ENCODE measurements around the gene KRTAP19-8. TPM values are rescaled to one million over a fixed set of nuclear protein-coding genes. Genes with fewer than 3 reads are reported as not detected.

The KRTAP19-8 gene
- total and polyA plus RNA-seq, 9 donors, result not detected

- Histone ChIP-seq H3K27me3 (no peaks in the 10 kb centered on the region), H3K4me1 (ENCODE audit: insufficient read depth) (no peaks in the 10 kb centered on the region), H3K27ac (no peak overlapping the region), H3K9me3 (no peaks in the 10 kb centered on the region), H3K4me3 (no peak overlapping the region), H3K36me3 (no peaks in the 10 kb centered on the region)
- 79 to 81% (median 79%) methylated on average over 3 of the region's 3 CpGs for WGBS, 3 donors
- intact Hi-C loops (cut with DNase I), result no loop called here
- DNase-seq, result no peak
- TF ChIP-seq CTCF (IDR thresholded peaks at IDR 0.05) (no peak), POLR2A (IDR thresholded peaks at IDR 0.05) (no peak), EP300 (IDR thresholded peaks at IDR 0.05) (no peak)
Measured at GRCh38 chr21:31050577-31051157, 12.4 kb upstream of the KRTAP19-8 start.

- Histone ChIP-seq H3K27me3 (no peaks in the 10 kb centered on the region), H3K4me1 (ENCODE audit: insufficient read depth) (no peaks in the 10 kb centered on the region), H3K36me3 (no peaks in the 10 kb centered on the region), H3K9me3 (no peaks in the 10 kb centered on the region), H3K27ac (no peak overlapping the region), H3K4me3 (no peak overlapping the region)
- intact Hi-C loops (cut with DNase I), result no loop called here
- DNase-seq, result no peak
- no peak for TF ChIP-seq EP300 (IDR thresholded peaks at IDR 0.05)
- TF ChIP-seq CTCF (IDR thresholded peaks at IDR 0.05), result no peak
- TF ChIP-seq POLR2A (IDR thresholded peaks at IDR 0.05), result no peak
- 24 to 57% (median 25%) methylated on average over 3 of the region's 3 CpGs for WGBS, 3 donors
Measured at GRCh38 chr21:31045841-31046240, 7.6 kb upstream of the KRTAP19-8 start.

GRCh38 chr21:31043471-31043870, 5.2 kb upstream of the KRTAP19-8 start:
- H3K4me3 ChIP-seq, result no peak overlapping the region
- intact Hi-C loops (cut with DNase I), result no loop called here
- no peak overlapping the region for H3K27ac ChIP-seq
- H3K9me3 ChIP-seq, result no peaks in the 10 kb centered on the region
- no peaks in the 10 kb centered on the region for H3K36me3 ChIP-seq
- DNase-seq, result no peak
- 37 to 49% (median 37%) methylated on average over 5 of the region's 5 CpGs for WGBS, 3 donors
- H3K27me3 ChIP-seq, result no peaks in the 10 kb centered on the region
- no peak for TF ChIP-seq POLR2A (IDR thresholded peaks at IDR 0.05)
- no peak for TF ChIP-seq EP300 (IDR thresholded peaks at IDR 0.05)
- no peak for TF ChIP-seq CTCF (IDR thresholded peaks at IDR 0.05)
- H3K4me1 ChIP-seq (ENCODE audit: insufficient read depth), result no peaks in the 10 kb centered on the region

GRCh38 chr21:31042080-31042464, 3.8 kb upstream of the KRTAP19-8 start:
- TF ChIP-seq EP300 (IDR thresholded peaks at IDR 0.05) (no peak), CTCF (IDR thresholded peaks at IDR 0.05) (no peak), POLR2A (IDR thresholded peaks at IDR 0.05) (no peak)
- H3K27me3 ChIP-seq, result no peaks in the 10 kb centered on the region
- H3K36me3 ChIP-seq, result no peaks in the 10 kb centered on the region
- H3K27ac ChIP-seq, result no peak overlapping the region
- no peak for DNase-seq
- 50 to 73% (median 65%) methylated on average over 1 of the region's 1 CpG for WGBS, 3 donors
- H3K9me3 ChIP-seq, result no peaks in the 10 kb centered on the region
- no peaks in the 10 kb centered on the region for H3K4me1 ChIP-seq (ENCODE audit: insufficient read depth)
- intact Hi-C loops (cut with DNase I), result no loop called here
- H3K4me3 ChIP-seq, result no peak overlapping the region

All from ovary (tissue), 9 donors.